Fibroblast of peridontal ligament (primary cell): ENCODE measurements around the gene NEGR1.
A peak's percentile ranks its signal among the peaks of the same experiment; 100 is the strongest.
"Not testable (repeated sequence)": the region's sequence is repeated elsewhere in the genome, so short reads cannot be mapped to it uniquely, and the experiment has no call there.

ENCODE experiments used
- DNase-seq: peaks from one replicate; pipeline ENCODE4 v3.0.0-alpha.2; 2010; ENCODE audit errors: extremely low read depth

Gene NEGR1

DNA sequence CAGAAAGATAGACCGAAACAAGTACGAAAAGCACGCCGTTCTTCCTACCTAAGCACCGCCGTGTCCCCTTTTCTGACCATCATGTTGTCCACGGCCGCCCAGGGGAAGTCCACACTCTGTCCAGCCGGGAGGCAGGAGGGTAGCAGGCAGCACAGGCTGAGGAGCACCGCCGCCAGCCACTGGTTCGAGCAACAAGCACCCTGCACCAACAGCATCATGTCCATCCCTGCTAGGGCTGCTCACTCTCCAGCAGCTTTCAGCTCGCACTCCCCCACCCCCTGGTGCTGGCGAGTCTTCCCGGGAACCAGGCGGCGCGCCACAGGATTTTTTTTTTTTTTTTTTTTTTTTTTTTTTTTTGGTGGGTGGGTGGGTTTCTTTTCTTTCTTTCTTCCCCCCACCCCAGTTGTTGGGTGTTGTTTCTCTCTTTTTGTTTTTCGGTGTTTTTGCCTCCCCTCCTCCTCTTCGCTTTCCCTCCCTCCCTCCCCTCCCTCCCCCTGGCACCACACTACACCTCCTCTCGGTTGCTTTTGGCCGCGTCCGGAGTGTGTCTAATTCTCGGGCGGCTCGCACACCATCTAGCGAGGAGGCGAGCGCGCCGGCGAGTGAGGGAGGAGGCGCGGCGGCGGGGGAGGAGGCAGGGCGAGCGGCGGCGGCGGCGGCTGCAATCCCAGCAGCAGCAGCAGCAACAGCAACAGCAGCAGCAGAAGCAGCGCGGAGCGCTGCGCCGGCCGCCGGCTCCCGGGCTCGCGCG lies at the start of gene NEGR1:
NEGR1 (minus strand) TSS at position 269 of the 751 bp plus-strand sequence.
- peak; percentile 90 for DNase-seq

DNA sequence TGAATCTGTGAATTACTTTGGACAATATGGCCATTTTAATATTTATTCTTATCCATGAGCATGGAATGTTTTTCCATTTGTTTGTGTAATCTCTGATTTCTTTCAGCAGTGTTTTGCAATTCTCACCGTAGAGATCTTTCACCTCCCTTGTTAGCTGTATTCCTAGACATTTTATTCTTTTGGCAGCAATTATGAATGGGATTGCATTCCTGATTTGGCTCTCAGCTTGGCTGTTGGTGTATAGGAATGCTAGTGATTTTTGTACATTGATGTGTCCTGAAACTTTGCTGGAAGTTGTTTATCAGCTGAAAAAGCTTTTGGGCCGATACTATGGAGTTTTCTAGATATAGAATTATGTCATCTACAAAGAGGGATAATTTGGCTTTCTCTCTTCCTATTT lies 44.2 kb upstream of the NEGR1 start:
- DNase-seq: peak; percentile 42

DNA sequence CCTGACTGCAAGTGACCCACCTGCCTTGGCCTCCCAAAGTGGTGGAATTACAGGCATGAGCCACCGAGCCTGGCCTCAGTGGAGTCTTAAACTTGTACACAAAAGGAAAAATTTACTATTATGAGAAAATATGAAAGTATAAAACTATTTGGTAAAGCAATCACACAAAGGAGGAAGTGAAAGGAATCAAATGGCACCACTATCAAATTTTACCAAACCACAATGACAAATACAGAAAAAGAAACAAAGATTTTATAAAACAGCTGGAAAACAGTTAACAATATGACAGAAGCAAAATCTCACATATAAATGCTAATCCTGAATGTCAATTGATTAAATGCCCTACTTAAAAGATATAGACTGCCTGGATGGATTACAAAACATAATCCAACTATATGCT lies 42.1 kb upstream of the NEGR1 start:
- peak; percentile 2 for DNase-seq

- DNase-seq: no peak
These were observed 40.6 kb upstream of the NEGR1 start for GRCh38 chr1:72322910-72323309.

- DNase-seq: no peak
These were observed 14.2 kb upstream of the NEGR1 start for GRCh38 chr1:72296501-72296900.

DNA sequence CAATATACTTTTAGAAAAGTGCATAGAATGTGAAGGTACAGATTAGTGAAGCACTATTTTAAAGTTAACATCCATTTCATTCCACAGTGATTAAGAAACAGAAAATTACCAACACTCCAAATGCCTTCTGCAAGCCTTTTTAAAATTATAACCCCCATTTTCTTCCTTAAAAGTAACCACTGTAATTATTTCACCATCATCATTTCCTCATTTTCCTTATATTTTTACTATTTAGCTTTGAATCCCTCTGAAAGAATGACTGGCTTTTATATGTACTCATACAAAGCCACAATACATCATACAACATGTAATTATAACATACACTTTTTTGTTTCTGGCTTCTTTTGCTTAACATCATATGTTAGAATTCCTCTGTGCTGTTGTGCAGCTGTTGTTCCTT lies 6.5 kb upstream of the NEGR1 start:
- no peak for DNase-seq

DNA sequence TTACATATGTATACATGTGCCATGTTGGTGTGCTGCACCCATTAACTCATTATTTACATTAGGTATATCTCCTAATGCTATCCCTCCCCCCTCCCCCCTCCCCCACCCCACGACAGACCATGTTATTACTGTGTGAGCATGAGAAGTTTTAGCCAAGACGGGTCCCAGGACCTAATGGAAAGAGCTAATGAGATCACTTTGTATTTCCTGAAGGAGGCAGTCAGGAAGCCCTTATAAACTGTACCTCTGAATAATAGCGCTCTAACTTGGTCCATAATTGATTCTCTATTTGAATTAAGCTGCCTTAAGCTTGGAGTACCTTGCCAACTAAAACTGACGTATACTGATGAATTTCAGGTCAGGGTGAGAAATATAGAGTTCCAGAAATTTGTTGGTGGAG lies 4.1 kb upstream of the NEGR1 start:
- no peak for DNase-seq

GRCh38 chr1:72285074-72285425 lies 2.7 kb upstream of the NEGR1 start:
- DNase-seq: no peak

DNA sequence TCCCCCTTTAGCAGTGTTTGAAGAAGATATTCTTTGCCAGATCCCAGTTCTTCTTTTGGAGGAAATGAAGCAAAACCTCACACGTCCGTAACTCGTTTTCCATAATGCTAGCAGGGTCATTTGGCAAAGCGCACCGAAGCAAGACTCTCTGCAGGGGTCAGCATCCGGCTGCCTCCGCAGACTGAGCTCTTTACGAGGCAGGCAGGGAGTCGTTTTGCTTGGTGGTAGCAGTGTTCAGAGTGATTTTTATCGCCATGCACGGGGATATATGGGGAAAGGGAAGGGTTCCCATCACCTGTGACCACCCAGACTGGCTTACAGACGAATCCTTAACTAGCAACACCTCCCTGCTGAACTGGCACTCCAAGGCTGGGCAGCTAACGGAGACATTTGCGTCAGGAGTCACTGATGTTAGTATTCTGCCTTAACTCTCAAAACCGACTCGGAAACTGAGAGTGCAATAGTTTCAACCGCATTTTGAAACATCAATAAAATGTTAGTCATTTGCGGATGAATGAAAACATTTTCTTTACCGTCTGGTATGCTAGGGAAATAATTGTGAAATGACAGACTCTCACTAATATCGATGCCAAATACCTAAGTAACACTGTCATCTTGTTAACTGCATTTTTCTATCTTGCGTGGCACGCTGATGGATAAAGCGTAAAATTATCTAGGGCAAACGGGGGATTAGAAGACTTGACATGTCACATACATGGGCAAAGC lies 2.2 kb upstream of the NEGR1 start:
- peak; percentile 94 for DNase-seq

- no peak for DNase-seq
These were observed 1.7 kb upstream of the NEGR1 start for GRCh38 chr1:72284084-72284347.

DNA sequence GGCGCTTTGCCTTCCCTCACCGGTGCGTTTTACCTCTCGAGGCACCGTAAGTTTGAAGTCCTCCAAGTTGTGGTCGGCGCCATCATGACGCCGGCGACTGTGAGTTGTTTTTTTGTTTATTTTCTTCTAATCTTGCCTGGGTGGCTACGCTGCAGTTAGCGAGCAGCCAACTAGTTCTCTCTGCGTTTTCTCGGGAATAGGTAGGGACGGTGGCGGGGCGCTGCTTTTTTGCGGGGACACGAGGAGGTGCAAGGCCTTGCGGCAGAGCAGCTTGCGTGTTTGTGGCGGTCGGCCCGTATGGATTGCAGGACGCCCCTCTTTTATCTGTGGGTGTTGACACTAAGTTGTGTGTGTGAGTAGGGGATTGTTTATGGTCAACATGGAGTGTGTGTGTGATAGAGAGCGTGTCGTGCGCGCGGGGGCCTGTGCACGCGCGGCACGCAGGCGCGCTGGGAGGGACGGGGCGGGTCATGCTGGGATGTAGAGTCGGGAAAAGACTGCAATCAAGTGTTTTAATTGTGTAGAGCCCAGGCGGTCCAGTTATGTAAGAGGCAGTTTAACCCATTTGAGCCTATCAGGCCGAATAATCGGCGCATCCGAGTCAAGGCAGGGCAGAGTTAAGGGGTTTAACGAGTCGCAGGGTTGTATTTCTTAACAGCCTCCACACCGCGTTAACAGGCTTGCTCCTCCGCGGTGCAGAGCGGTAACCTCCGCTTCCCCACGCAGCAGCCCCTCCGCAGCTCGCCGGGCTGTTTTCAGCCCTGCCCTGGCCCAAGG lies 1.2 kb upstream of the NEGR1 start:
- peak; percentile 80 for DNase-seq

GRCh38 chr1:72283022-72283306 lies 625 bp upstream of the NEGR1 start:
- no peak for DNase-seq

DNA sequence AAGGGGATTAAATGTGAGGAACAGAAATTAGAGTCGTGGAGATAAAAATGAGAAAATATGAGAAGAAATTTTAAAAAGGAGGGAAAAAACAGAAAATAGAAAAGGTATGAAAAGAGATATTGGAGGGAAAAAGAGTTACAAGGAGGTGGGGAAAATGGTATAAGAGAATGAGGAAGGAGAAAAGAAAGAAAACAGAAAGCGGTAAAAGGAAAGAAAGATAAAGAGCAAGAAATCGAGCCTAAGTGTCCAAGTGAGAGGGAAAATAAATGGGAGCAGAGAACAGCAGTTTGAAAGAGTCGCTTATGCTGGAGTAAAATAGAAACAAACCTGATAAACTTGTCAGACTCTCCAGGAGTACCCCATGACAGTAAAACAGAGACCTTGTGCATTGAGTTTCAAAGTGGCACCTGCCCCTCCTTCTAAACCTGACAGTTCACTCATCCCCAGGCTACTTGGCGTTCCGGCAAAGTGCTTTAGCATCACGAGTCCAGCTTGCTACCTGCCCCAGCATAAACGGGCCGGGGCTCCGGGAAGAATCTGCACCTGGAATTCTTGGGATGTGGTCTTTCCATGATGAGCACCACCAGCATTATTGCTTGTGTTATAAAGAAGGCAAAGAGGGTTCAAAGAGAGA lies 585 bp downstream of the NEGR1 start:
- DNase-seq: peak; percentile 24

GRCh38 chr1:72281144-72281543 lies 1.2 kb downstream of the NEGR1 start:
- peak; percentile 30 for DNase-seq

- peak; percentile 31 for DNase-seq
These were observed 1.6 kb downstream of the NEGR1 start for GRCh38 chr1:72280711-72281110.

GRCh38 chr1:72280131-72280530 lies 2.2 kb downstream of the NEGR1 start:
- DNase-seq: no peak

DNA sequence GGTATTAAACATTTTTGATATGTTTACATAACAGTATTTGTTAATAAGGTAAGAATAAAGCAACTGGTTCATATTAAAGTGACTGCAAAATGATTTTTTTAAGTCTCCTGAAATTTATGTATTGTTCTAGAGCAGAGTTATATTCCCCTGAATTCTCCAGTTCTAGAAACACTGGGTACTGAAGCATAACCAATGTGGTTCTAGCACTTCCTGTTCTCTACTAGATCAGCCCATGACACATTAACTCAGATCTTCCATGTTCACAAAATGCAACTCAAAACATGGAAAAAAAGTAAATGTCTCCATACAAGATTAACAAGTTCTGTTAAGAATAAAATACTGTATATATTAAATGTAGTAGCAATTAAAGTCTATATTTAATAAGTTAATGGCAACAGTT lies 3.9 kb downstream of the NEGR1 start:
- DNase-seq: no peak

GRCh38 chr1:72271555-72272085 lies 10.7 kb downstream of the NEGR1 start:
- no peak for DNase-seq

- DNase-seq: no peak
These were observed 19.6 kb downstream of the NEGR1 start for GRCh38 chr1:72262735-72263134.

- DNase-seq: no peak
These were observed 29.2 kb downstream of the NEGR1 start for GRCh38 chr1:72253132-72253531.

DNA sequence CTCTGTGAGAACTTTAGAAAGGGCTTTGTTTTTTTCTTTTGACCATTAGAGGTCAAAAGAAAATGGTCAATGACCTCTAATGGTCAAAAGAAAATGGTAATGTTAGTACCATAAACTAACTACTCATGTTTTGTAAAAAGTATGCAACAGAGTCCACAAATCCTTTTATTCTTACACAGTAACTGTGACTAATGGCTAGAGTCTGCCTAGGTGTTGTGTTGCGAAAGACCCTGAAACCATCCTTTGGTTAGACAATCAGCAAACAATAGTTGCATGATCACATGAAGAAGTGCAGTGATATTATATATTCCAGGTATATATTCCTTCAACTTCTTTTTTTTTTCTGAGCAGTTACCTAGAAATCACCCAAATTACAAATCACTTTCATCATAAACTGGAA lies 40.9 kb downstream of the NEGR1 start:
- no peak for DNase-seq

DNA sequence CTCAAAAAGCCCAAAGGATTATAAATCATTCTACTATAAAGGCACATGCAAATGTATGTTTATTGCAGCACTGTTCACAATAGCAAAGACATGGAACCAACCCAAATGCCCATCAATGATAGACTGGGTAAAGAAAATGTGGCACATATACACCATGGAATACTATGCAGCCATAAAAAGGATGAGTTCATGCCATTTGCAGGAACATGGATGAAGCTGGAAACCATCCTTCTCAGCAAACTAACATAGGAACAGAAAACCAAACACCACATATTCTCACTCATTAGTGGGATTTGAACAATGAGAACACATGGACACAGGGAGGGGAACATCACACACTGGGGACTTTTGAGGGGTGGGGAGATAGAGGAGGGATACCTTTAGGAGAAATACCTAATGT lies 46.4 kb downstream of the NEGR1 start:
- DNase-seq: not testable (repeated sequence)

GRCh38 chr1:72235062-72235461 lies 47.3 kb downstream of the NEGR1 start:
- DNase-seq: no peak
